Putamen (tissue), 1 donor: Measurements from ENCODE around the gene TRIM4.

Experiments used
- DNase-seq: peaks from one replicate; pipeline ENCODE4 v3.0.0-alpha.2; 2016; ENCODE audit warnings: low spot score

TRIM4 gene

DNA sequence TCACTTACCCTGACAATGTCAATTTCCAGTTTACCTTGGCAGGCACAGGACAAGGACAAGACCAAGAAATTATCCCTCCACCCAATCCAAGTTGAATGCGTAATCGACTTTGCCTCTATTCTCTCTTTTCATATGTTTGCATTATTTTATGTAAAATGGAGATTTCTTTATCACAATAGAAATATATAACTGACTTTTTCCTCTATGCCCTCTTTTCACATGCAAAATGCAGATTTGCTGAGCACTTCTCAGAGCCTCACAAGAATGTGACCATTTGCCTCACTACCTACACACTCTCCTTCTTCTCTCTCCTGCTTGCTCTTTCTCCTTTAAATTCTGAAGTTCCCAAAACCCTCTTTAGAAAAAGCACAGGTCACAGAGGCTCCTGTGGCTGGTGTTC is 76.4 kb downstream of the TRIM4 start:
- DNase-seq: no peak
